Osteocyte (in vitro differentiated cells): ENCODE results near the gene ASPG. TPM values are rescaled to one million over a fixed set of nuclear protein-coding genes. Genes with fewer than 3 reads are reported as not detected.

Source experiments
- DNase-seq: peaks from one replicate; pipeline ENCODE4 v3.0.0; 2021; ENCODE audit warnings: mixed read lengths; ENCODE audit not compliant: unreplicated experiment; ENCODE audit errors: extremely low spot score
- H3K27ac Mint-ChIP-seq: one replicate; pipeline ENCODE4 v1.8.0; 2021; ENCODE audit warnings: mild to moderate bottlenecking, mixed read lengths; ENCODE audit not compliant: unreplicated experiment
- H3K27me3 Mint-ChIP-seq: one replicate; pipeline ENCODE4 v1.8.0; 2021; ENCODE audit warnings: mixed read lengths; ENCODE audit not compliant: unreplicated experiment
- H3K36me3 Mint-ChIP-seq: one replicate; pipeline ENCODE4 v1.8.0; 2021; ENCODE audit warnings: mixed read lengths; ENCODE audit not compliant: unreplicated experiment
- H3K4me1 Mint-ChIP-seq: one replicate; pipeline ENCODE4 v1.8.0; 2021; ENCODE audit warnings: mixed read lengths; ENCODE audit not compliant: unreplicated experiment
- H3K4me3 Mint-ChIP-seq: one replicate; pipeline ENCODE4 v1.8.0; 2021; ENCODE audit warnings: mild to moderate bottlenecking, moderate library complexity, mixed read lengths; ENCODE audit not compliant: unreplicated experiment
- H3K9me3 Mint-ChIP-seq: one replicate; pipeline ENCODE4 v1.8.0; 2021; ENCODE audit warnings: mixed read lengths; ENCODE audit not compliant: unreplicated experiment
- total RNA-seq: library from RNA; stranded (reverse); gene quantifications from 2 replicates; pipeline ENCODE4 v1.2.1, GENCODE V29; 2021
- TF ChIP-seq, protein P1 (sequence below): fragments of 200-600 bp; sonication (generic); IDR thresholded peaks from 2 replicates; pipeline ENCODE4 v1.5.0; 2021; ENCODE audit warnings: antibody characterized with exemption, mild to moderate bottlenecking, moderate library complexity

Gene ASPG
- total RNA-seq, 1 donor from 2014 or later = not detected

DNA sequence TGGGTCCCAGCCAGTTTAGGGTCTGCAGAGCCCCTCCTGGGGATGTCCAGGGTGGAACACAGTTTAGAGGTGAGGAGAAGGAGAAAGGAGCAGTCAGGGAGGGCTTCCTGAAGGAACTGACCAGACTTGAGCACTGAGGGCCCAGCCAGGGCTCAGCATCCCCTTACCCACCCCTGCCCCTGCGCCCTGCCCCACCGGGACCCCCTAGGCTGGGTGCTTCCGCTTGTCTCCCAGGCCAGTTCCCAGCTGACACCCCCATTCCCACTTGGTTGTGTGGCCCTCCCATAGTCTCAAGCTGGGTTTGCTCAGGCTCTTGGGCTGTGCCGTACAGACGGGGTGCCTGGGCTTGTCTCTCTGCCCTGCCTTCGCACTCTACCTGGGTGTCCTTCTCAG is 26.6 kb downstream of the ASPG start:
- no peak for DNase-seq
- TF ChIP-seq, protein P1, sequence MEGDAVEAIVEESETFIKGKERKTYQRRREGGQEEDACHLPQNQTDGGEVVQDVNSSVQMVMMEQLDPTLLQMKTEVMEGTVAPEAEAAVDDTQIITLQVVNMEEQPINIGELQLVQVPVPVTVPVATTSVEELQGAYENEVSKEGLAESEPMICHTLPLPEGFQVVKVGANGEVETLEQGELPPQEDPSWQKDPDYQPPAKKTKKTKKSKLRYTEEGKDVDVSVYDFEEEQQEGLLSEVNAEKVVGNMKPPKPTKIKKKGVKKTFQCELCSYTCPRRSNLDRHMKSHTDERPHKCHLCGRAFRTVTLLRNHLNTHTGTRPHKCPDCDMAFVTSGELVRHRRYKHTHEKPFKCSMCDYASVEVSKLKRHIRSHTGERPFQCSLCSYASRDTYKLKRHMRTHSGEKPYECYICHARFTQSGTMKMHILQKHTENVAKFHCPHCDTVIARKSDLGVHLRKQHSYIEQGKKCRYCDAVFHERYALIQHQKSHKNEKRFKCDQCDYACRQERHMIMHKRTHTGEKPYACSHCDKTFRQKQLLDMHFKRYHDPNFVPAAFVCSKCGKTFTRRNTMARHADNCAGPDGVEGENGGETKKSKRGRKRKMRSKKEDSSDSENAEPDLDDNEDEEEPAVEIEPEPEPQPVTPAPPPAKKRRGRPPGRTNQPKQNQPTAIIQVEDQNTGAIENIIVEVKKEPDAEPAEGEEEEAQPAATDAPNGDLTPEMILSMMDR = no peak
- H3K4me3 Mint-ChIP-seq = no peak overlapping the region

DNA sequence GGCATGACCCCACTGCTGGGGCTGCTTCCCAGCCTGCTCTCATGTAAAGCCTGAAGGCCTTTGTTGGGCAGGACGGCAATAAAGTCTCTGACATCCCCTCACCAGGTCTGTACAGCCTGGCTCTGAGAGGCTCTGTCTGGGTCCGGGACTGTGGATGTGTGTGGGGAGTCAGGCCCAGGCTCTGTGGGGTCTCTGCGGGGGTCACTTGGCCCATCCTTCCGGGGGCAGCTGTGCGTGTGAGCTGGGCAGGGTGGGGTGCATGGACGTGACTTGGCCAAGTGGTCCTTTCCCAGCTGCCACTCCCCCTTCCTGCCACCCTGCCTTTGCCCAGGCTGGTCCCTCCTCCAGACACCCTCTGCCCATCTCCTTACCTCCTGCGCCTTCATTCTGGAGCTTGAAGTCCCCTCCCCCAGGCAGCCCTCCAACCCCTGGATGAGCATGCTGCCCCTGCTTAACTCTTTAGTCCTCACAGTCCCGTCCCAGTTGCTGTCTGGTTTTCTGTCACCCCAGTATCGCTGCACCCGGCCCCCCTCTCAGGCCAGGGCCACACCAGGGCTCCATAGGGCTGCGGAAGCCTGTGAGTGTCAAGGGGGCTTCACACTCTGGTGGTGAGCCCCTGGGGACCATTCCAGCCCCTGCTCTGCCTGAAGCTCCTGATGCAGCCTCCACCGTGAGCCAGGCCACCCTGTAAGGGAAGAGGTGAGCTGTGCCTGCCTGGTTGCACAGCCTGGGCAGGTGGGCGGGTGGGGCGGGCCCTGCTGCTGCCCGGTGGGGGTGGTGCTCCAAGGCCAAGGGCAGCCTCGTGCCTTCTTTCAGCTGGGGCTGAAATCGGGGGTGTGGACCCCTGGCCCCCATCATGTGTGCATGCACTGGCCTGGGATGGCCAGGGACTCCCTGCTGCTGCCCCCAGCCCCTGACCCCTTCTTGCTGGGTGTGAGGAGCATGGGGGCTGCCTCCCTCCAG is 27.4 kb downstream of the ASPG start:
- no peak for DNase-seq
- Mint-ChIP-seq H3K27me3 (peaks cover 7% of the 10 kb centered on the region), H3K36me3 (no peaks in the 10 kb centered on the region), H3K4me1 (no peaks in the 10 kb centered on the region), H3K9me3 (no peaks in the 10 kb centered on the region), H3K27ac (no peak overlapping the region), H3K4me3 (no peak overlapping the region)
- TF ChIP-seq, protein P1 = no peak

More for the DNA sequence above, 26.6 kb downstream of the ASPG start:
- H3K4me1 Mint-ChIP-seq = no peaks in the 10 kb centered on the region
- peaks cover 7% of the 10 kb centered on the region for H3K27me3 Mint-ChIP-seq
- no peaks in the 10 kb centered on the region for H3K36me3 Mint-ChIP-seq
- H3K9me3 Mint-ChIP-seq = no peaks in the 10 kb centered on the region
- no peak overlapping the region for H3K27ac Mint-ChIP-seq

DNA sequence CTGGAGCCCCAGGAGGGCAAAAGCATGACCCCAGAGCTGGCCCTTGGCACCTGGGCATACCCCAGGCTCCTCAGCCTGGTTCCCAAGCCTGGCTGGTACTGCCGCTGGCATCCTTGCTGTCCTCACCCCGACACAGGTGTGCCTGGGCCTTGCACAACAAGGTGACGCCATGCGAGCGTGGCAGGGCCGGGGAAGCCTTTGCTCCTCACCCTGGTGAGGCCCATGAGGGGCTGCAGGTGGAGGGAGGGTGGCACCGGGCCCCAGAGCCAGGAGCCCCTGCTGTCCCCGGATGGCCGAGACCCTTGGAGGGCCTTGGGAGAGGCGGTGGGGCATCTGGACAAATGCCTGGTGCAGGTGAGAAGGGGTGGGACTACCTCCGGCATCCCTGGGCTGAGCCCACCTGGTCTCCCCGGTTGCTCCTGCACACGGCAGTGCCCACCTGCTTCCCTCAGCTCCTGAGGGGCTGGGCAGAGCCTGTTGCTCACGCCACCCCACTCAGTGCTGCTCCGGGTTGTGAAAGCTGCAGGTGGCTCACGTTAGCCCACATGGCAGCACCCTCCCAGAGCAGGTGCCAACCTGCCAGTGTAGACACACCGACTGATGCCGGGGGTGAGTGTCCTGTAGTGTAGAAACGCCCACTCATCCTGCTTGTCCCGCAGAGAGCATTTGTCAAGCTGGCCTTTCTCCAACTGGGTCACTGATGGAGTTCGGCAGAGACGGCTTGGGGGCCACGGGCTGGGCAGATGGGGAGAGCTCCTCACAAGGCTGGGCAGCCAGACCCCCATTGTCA is 28.3 kb downstream of the ASPG start:
- TF ChIP-seq, protein P1 = no peak
- Mint-ChIP-seq H3K27me3 (peaks cover 13% of the 10 kb centered on the region), H3K4me1 (no peaks in the 10 kb centered on the region), H3K27ac (no peak overlapping the region), H3K36me3 (no peaks in the 10 kb centered on the region), H3K9me3 (no peaks in the 10 kb centered on the region), H3K4me3 (no peak overlapping the region)
- no peak for DNase-seq

DNA sequence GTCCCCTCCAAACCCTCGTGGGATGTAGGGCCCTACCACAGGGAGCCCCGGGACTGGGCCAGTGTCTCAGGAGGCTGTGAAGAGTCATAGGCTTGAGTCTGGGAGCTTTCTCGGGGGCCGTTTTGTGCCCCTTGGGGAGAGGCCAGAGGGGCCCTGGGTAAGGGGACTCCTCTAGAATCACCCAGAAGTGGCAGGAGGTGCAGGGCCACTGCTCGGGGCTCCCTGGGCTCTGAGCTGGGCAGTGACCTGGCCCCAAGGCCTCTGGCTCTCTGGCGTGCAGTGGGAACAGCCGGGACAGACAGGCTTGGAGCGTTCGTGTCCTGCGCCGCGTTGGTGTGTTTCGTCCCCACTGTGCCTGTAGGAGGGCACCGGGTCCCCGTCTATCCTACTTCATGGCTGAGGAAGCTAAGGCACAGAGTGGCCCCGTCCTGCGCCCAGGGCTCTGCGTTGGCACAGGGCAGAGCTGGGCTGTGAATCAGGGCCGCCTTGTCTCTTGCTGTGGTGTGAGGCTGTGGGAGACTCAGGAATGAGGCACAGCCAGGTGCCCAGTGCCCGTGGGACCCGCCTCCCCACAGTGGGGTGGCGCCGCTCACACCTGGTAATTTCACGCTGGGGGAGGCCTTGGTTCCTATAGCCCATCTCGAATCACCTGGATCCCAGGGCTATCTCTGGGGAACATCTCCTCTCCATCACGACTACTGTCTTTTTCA is 29.1 kb downstream of the ASPG start:
- no peaks in the 10 kb centered on the region for H3K9me3 Mint-ChIP-seq
- DNase-seq = no peak
- H3K27ac Mint-ChIP-seq = no peak overlapping the region
- TF ChIP-seq, protein P1 = no peak
- H3K27me3 Mint-ChIP-seq = peaks cover 13% of the 10 kb centered on the region
- no peak overlapping the region for H3K4me3 Mint-ChIP-seq
- H3K36me3 Mint-ChIP-seq = no peaks in the 10 kb centered on the region
- H3K4me1 Mint-ChIP-seq = no peaks in the 10 kb centered on the region
